Heart left ventricle (tissue), 16 donors: Measurements from ENCODE around the gene SLC22A14. TPM values are rescaled to one million over a fixed set of nuclear protein-coding genes. Genes with fewer than 3 reads are reported as not detected.

Source experiments
- ATAC-seq, 4 donors: fragments of 200-7000 bp; cut with Tn5 transposase; one replicate each; pipeline ENCODE4 v1.9.1; 2020 to 2022; ENCODE audit warnings: moderate library complexity in 4 of 4, mild to moderate bottlenecking in 3 of 4, moderate number of reproducible peaks in 1 of 4
- DNase-seq, 5 donors: peaks; one replicate each; pipeline ENCODE4 v3.0.0-alpha.2; 2020
- H3K27ac ChIP-seq, 12 donors: fragments of 200-600 bp; sonication (generic) in 4 of 12; one replicate each; pipeline versions ENCODE4 v1.5.0 to v1.8.0; 2016 to 2022; ENCODE audit warnings: mild to moderate bottlenecking in 2 of 12
- H3K27me3 ChIP-seq, 9 donors: fragments of 200-600 bp; sonication (generic) in 2 of 9; one replicate each; pipeline versions ENCODE4 v1.5.1 to v1.8.0; 2016 to 2022; ENCODE audit warnings: mild to moderate bottlenecking in 3 of 9
- H3K36me3 ChIP-seq, 9 donors: fragments of 200-600 bp; sonication (generic) in 2 of 9; one replicate each; pipeline versions ENCODE4 v1.5.0 to v1.8.0; 2018 to 2022; ENCODE audit warnings: mild to moderate bottlenecking in 2 of 9
- H3K4me1 ChIP-seq, 12 donors: fragments of 200-600 bp; sonication (generic) in 4 of 12; one replicate each; pipeline versions ENCODE4 v1.5.0 to v1.8.0; 2016 to 2022; ENCODE audit warnings: mild to moderate bottlenecking in 3 of 12
- H3K4me3 ChIP-seq, 12 donors: fragments of 200-600 bp; sonication (generic) in 4 of 12; one replicate each; pipeline versions ENCODE4 v1.5.0 to v1.8.0; 2017 to 2022; ENCODE audit warnings: mild to moderate bottlenecking in 9 of 12, moderate library complexity in 4 of 12
- H3K9me3 ChIP-seq, 12 donors: fragments of 200-600 bp; sonication (generic) in 4 of 12; one replicate each; pipeline versions ENCODE4 v1.5.0 to v1.8.0; 2016 to 2022; ENCODE audit warnings: mild to moderate bottlenecking in 1 of 12
- CTCF ChIP-seq, 12 donors: fragments of 200-600 bp; sonication (generic) in 4 of 12; IDR thresholded peaks; one replicate each; pipeline versions ENCODE4 v1.5.0 to v1.8.0; 2018 to 2022; ENCODE audit warnings: antibody characterized with exemption in 12 of 12, mild to moderate bottlenecking in 5 of 12
- POLR2A ChIP-seq, 2 donors: fragments of 450-650 bp; IDR thresholded peaks; one replicate each; pipeline ENCODE4 v1.6.1; 2017; ENCODE audit warnings: antibody characterized with exemption in 2 of 2, mild to moderate bottlenecking in 2 of 2, moderate library complexity in 2 of 2
- WGBS, 4 donors: extraction: QIAGEN DNeasy Blood & Tissue Kit in 2 of 4; methylation state at CpG; one replicate each; pipeline versions ENCODE4 v1.1.5 to v1.1.7; 2013 to 2018; 5-methylcytosine and 5-hydroxymethylcytosine counted together
- intact Hi-C, 10 donors: fragments of 100-400 bp; cut with DNase I; formaldehyde crosslinking; loops; one replicate each; pipeline versions ENCODE4 v1.11.1 to v1.14.2; 2022
- polyA plus RNA-seq, 2 donors: library from polyadenylated mRNA; stranded (reverse); fragments of 200-250 nt; gene quantifications; one replicate each; pipeline ENCODE4 v1.2.3, GENCODE V29; 2013
- total RNA-seq, 9 donors: library from RNA; depleted of rRNA in 2 of 9; stranded (reverse); fragments of >200 nt in 2 of 9; fragmentation: NEBNext Ultra II Directional in 3 of 9; extraction: Animal tissue kit (Norgen Biotek cat#: 25700) in 3 of 9; gene quantifications; one replicate each; pipeline versions ENCODE4 v1.1.0 to v1.2.4, GENCODE V29; 2016 to 2023
- donor health status: ischemic (EF 13 %, LVEDD 7.1; RV severe dilation, severe dysfunction).
- donor health status: healthy with polysubstance abuse.
- donor health status: DM: no; HTN: yes; CAD: no.
- donor health status: DM: no; HTN: no; CAD: no.
- donor health status: ischemic (EF 25% LVEDD 6.9; RV normal size, moderate dysfunction).
- donor health status: ischemic (EF 25% LVEDD 5.7; RV mildly dilated, moderate dysfunction).
- donor health status: healthy.
- donor health status: DM: yes; HTN: yes; CAD: no.
- donor health status: ischemic (EF 35%, LVEDD 5.7; RV mildly dilated, moderate dysfunction).
- donor health status: nonischemic (EF 11% LVEDD 7.7; RV severe dilation, severe dysfunction).
- donor health status: DM: yes; HTN: yes; CAD: no.
- donor health status: PGD.
- donor health status: ischemic (EF 29% LVEDD 5.4; RV normal size, mild dysfunction).
- donor health status: nonischemic (EF 23%, LVEDD 6.1; RV moderate dilation, normal function).

SLC22A14 gene
- total and polyA plus RNA-seq, 11 donors, result 0.06 to 0.14 (median 0.12) TPM; not detected in 7

- Histone ChIP-seq H3K36me3 (no peaks in the 10 kb centered on the region), H3K4me3 (no peak overlapping the region), H3K27ac (no peak overlapping the region), H3K27me3 (no peaks in the 10 kb centered on the region), H3K4me1 (peaks cover 0 to 4% (median 0%) of the 10 kb centered on the region in 12 donors), H3K9me3 (no peaks in the 10 kb centered on the region)
- DNase-seq (no peak), ATAC-seq (no peak)
- 79 to 91% (median 81%) methylated on average over 11 of the region's 11 CpGs for WGBS, 4 donors
- TF ChIP-seq POLR2A (IDR thresholded peaks at IDR 0.05) (no peak), CTCF (IDR thresholded peaks at IDR 0.05) (no peak)
- intact Hi-C loops, result no loop called here
These were observed 31.6 kb downstream of the SLC22A14 start for GRCh38 chr3:38313695-38314094.

GRCh38 chr3:38314112-38314763 is 32.1 kb downstream of the SLC22A14 start:
- Histone ChIP-seq H3K27me3 (no peaks in the 10 kb centered on the region), H3K9me3 (no peaks in the 10 kb centered on the region), H3K27ac (no peak overlapping the region), H3K36me3 (no peaks in the 10 kb centered on the region), H3K4me3 (no peak overlapping the region), H3K4me1 (peaks cover 0 to 4% (median 0%) of the 10 kb centered on the region in 12 donors)
- TF ChIP-seq POLR2A (IDR thresholded peaks at IDR 0.05) (no peak), CTCF (IDR thresholded peaks at IDR 0.05) (no peak)
- 34 to 52% (median 47%) methylated on average over 4 of the region's 4 CpGs for WGBS, 4 donors
- ATAC-seq, result no peak
- intact Hi-C loops, result no loop called here
- DNase-seq, result no peak

GRCh38 chr3:38314764-38315487 is 32.8 kb downstream of the SLC22A14 start:
- intact Hi-C loops, result no loop called here
- ATAC-seq, result no peak
- no peaks in the 10 kb centered on the region for H3K27me3 ChIP-seq
- peaks cover 0 to 4% (median 0%) of the 10 kb centered on the region in 12 donors for H3K4me1 ChIP-seq
- 74 to 83% (median 77%) methylated on average over 5 of the region's 5 CpGs for WGBS, 4 donors
- H3K4me3 ChIP-seq, result no peak overlapping the region
- no peak for DNase-seq
- TF ChIP-seq POLR2A (IDR thresholded peaks at IDR 0.05) (no peak), CTCF (IDR thresholded peaks at IDR 0.05) (no peak)
- no peak overlapping the region for H3K27ac ChIP-seq
- no peaks in the 10 kb centered on the region for H3K36me3 ChIP-seq
- H3K9me3 ChIP-seq, result no peaks in the 10 kb centered on the region

- Histone ChIP-seq H3K9me3 (no peaks in the 10 kb centered on the region), H3K27ac (no peak overlapping the region), H3K36me3 (no peaks in the 10 kb centered on the region), H3K4me1 (peaks cover 0 to 4% (median 0%) of the 10 kb centered on the region in 12 donors), H3K27me3 (no peaks in the 10 kb centered on the region), H3K4me3 (no peak overlapping the region)
- WGBS, 4 donors, result 84 to 90% (median 87%) methylated on average over 10 of the region's 10 CpGs
- no peak for ATAC-seq
- DNase-seq, result no peak
- TF ChIP-seq CTCF (IDR thresholded peaks at IDR 0.05) (no peak), POLR2A (IDR thresholded peaks at IDR 0.05) (no peak)
- intact Hi-C loops, result no loop called here
These were observed 33.6 kb downstream of the SLC22A14 start for GRCh38 chr3:38315488-38316230.
